Measurements from ENCODE around the gene TK2.
A peak's percentile ranks its signal among the peaks of the same experiment; 100 is the strongest.

The TK2 gene

DNA sequence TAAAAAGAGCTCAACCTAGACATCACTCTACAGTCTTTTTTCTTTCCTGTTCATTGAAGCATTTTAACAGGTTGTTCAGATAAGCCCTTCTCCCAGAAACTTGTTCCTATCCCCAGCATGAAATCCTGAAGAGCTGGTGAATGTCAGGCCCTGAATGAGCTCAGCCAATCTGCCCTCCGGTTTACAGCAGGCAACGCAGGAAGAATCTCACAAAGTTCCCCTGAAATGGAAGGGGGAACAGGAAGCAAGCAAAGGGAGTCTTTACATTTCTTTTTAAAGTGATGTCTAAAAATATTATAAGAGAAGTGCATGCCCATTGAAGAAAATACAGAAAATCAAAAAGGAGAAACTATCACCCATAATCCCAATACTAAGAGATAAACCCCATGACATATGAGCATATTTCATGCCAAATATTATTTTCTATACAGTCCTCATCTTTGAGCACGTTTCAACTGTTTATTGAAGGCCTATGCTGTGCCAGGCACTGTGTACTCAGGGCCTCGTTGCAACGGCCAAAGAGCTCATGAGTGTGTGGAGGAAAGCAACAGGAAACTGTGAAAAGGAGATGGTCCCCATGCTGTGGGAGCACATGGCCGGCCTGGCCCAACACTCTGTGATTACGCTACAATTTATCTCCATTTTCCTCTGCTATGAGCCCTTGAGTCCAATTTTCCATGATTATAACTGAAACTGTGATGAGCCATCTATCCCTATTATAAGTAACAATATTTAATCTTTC is 5.7 kb downstream of the TK2 start:
- DNase-seq (ENCODE audit: low read depth in 2 of 2) = no peak

DNA sequence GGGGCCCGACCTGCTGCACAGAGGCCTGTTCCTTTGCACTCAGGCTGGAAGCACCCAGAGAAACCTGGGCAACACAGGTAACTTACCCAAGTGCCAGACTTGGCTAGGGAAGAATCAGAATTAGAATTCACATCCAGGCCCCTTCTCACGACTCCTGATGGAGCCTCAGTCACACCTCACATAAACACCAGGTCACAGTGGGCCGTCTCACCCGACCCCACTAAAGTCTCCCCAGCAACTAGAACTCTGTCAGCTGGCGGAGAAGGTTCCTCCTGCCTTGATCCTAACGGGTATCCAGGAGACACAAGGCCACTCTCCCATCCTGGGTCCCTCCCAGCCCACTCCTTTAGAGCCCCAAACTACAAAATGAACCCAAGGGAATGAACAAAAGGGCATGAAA is 6.4 kb downstream of the TK2 start:
- no peak for DNase-seq (ENCODE audit: low read depth in 2 of 2)

DNA sequence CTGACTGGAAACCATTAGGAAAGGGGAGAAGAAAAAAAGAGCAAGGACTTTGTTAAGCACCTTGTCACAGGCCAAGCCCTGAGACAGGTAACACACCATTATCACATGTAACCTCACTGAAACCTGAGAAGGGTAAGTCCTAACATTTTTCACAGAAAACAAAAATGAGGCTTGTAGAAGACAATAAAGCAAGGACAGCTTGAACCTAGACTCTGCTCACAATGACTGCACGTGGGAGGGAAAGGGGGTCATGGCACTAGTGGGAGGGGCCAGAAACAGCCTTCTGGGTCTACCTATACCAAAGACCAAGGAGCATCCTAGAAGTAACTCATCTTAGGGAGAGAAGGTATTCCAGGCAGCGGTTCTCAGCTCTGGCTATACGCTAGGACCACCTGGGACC is 7.5 kb downstream of the TK2 start:
- DNase-seq (ENCODE audit: low read depth in 2 of 2) = no peak

DNA sequence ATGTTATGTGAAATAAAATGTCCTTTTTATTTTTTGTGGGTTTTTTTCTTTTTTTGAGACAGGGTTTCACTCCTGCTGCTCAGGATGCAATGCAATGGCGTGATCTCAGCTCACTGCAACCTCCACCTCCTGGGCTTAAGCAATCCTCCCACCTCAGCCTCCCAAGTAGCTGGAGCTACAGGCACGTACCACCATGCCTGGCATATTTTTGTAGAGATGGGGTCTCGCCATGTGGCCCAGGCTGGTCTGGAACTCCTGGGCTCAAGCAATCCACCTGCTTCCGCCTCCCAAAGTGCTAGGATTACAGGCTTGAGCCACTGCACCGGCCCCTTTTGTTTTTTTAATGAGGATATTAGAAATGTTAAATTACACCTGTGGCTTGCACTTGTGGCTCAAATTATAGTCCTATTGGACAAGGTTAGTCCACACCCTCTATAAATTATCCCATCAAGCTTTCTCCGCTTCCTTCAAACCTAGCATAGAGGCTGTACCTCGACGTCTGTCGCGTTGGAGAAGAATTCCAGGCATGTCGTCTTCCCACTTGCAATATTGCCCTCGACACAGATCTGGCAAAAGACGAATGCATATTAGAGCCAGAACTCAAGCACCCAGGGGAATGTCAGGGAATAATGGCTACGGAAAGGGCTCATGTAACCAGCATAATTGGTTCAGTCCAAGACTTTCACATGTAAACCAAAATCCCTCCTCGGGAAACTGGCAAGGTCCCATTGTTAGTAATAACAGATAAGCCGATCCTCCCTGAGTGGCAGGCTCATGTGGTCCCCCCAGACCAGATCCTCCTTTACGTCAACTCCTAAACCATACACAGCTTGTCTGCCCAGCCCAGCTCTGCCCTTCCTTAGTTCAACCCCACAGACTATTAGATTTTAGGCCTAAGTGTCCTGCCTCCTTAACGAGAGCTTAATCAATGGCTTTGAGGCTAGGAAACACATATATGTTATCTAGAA is 8.2 kb downstream of the TK2 start:
- DNase-seq (ENCODE audit: low read depth in 2 of 2) = no peak

DNA sequence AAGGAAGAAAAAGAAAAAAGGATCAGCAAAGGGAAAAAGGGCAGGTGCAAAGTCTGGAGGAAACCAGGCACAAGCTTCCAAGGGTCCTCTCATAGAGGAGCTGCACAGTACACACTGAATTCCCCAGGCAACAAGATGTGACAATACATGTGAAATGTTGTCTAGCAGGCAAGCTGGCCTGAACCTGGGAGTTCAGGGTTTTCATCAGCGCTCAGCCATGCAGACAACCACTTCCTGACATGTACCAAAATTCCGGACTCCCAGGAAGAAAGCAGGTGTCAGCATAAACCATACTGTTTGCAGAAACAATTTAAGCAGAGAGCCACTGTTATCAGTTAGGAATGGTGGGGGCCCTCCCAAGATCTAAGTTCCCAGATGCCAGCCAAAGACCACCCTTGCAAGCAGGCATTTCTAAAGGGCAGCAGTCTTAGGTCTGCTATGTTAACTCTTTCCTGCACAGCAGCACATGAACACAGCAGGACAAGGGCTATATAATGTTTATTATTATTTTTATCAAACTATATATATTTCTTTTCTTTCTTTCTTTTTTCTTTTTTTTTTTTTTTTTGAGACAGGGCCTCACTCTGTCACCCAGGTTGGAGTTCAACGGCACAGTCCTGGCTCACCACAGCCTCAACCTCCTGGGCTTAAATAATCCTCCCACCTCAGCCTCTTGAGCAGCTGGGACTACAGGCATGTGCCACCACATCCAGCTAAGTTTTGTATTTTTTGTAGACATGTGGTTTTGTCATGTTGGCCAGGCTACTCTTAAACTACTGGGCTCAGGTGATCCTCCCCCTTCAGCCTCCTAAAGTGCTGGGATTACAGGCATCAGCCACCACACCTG is 10.1 kb downstream of the TK2 start:
- no peak for DNase-seq (ENCODE audit: low read depth in 2 of 2)

DNA sequence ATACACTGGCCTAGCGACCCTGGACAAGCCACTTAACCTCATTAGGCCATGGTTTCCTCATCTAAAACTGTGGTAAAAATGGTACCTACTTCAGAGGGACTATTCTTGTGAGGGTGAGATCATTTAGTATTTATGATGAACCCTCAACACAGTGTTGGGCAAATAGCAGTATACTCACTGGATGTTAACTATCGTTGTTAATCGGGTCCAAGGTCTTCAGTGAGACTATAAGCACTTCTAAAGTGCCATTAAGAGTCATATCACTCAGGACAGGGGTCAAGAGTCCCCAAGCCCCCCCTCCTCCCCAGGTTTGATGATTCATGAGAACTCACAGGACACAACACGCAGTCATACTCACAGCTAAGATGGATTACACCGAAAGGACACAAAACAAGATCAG is 11.0 kb downstream of the TK2 start:
- DNase-seq (ENCODE audit: low read depth in 2 of 2) = no peak

DNA sequence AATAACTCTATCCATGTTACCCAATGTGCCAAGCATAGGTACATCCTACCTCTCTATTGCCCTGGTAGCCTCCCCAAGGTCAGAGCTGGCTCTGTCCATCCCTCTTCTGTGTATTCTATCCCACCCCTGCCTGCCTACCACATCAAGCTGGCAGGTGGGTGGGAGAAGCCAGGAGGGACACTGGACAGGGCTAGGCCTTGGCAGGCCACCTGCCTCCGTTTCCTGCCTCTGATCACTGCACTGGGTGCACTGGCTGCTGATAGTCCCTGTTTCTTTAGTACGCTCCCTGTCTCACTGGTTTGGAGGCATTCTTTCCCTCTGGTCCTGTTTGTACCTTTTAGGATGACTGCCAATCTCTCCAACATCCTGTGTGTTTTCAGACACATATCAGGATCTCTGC is 12.7 kb downstream of the TK2 start:
- DNase-seq (ENCODE audit: low read depth in 2 of 2) = no peak

DNA sequence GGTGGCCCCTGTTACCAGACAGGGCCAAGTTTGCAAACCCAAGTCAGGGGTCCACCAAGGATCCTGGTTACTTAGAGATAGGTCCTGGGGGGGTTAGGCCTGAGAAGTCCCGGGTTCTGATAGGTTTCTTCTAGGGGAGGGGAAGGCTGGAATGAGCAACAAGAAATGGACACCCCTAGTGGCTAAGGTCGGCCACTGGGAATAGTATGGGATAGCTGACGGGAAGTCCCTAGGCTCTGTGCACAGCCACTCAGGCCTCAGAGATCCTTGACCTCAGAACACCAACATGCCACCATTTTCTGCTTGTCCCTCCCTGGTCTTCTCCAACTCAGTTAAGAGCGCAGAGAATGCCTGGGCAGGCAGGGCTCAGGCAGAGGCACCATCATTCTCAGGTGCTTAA is 13.4 kb downstream of the TK2 start:
- DNase-seq (ENCODE audit: low read depth in 2 of 2) = no peak

DNA sequence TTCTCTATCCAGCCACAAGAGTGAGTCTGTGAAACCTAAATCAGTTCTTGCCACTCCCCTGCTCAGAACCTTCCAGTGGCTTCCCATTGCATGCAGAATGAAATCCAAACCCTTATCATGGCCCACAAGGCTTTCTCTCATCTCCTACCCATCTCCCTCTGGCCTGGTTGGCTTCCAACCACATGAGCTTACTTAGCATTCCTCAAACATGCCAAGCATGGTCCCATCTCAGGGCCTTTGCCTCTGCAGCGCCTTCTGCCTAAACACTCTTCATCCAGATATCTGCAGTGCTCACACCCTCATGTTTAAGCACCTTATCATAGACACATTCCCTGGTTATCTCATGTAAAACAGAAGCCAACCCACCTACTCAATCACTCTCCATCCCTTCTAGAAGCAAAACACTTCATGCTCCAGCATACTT is 15.5 kb downstream of the TK2 start:
- DNase-seq (ENCODE audit: low read depth in 2 of 2) = no peak

DNA sequence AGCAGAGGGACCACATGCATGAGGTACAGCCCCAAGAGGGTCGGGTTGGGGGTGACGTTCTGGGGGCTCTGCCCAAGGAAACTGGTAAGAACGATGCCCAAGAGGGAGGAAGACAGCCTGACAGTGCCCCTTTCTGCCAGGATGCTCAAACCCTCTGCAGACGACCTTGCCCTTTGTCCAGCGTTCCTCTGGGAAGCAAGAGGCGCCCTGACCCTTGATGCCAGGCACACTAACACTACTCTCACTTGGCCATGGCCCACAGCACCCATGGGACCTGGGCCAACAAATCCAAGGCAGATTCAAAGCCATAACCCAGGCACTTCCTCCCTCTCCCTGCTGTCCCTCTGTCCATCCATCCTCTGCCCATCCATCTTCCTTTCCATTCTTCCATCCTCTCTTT is 20.4 kb downstream of the TK2 start:
- DNase-seq (ENCODE audit: low read depth in 2 of 2) = no peak

DNA sequence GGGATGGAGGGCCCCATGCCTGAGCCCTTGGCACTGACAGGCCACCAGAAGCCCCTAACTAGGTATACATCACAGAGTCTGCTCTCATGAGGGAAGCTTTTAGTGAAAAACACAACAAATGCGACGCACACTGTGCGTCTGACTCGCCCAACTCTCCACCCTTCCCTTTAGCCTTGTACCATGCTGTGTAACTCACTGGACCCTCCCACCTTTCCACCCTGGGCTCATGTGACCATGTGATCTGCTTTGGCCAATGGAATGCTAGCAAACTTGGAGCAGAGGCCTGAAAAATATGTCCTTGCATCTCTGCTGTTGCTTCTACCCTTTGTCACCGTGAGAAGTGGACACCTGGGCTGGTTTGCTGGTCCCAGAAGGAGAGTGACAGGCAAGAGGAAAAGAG is 21.6 kb downstream of the TK2 start:
- DNase-seq (ENCODE audit: low read depth in 2 of 2) = no peak

DNA sequence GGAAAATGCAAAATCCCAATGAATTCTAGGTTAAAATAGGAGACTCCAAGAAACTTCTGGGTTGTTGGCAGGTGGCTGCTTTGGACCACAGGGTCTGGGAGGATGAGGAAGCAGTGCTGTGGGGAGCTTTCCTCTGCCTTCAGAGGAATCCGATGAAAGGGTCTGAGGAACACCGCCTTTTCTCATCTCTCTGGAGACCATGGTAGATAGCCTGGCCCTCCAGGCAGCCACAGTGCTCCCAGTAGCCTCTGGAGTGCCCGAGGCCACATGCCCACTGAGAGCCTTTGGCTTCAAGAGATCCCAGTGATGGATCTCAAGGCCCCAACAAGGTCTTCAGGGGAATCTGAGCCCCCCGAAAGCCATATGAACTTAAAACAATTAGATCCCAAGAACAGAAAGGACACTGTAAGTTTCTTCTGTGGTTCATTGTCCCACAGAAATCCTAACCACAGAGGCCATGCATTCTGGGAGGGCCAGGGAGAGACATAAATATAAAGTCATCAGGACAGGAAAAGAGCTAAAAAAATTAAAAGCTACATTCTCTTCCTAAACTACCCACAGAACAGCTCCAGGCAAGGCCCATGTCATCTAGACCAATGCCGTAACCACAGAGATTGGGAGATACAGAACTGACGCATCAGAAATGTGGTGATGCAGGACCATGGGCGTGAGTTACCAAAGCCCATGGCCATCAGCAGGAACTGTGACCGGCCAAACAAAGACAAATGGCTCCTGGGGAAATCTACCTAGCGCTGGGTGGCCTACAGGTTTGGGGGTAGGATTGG is 24.3 kb downstream of the TK2 start:
- DNase-seq (ENCODE audit: low read depth in 2 of 2) = no peak

DNA sequence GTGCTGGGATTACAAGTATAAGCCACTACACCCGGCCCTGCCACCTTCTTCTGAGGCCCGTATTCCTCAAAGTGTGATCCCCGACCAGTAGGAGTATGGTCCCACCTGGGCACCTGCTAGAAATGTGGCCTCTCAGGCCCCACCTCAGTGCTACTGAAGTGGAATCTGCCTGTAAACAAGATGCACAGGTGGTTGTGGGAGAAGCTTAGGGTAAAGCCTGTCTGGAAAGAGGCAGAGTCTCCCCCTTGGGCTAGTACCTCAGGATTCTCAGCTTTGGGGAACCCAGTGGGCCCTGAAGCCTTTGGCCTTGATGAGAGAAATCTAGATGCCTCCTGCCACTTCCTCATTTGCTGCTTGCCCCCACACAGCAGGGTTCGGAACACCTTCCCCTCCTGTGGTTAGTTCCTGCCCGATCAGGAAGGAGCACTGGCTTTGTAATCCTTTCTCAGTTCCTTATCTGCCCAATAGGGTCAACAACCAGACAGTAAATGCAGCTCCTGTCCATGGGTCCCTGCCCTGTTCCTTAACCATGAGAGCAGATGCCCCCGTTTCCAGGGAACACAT is 25.2 kb downstream of the TK2 start:
- no peak for DNase-seq (ENCODE audit: low read depth in 2 of 2)

DNA sequence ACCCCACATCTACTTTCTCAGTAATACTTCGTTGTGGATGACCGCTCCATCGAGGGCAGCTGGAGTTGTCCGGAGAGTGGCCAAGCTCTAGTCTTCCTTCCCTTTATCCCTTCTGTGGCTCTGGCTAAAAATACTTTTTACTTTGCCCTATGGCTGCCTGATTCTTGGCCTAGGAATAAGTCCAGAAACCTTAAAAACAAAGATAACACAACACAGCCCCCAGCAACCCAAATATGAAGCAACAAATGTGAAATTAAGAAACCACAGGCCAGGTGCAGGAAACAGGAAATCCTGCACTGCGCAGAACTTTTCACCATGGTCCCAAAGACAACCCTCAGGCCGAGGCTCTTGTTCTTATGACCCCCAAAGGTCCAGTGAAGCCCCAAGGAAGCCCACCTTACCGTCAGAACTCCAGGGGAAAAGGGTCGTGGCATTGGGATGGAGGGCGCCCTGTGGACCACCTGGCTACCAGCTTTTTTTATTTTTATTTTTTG is 26.0 kb downstream of the TK2 start:
- DNase-seq (ENCODE audit: low read depth in 2 of 2) = no peak

DNA sequence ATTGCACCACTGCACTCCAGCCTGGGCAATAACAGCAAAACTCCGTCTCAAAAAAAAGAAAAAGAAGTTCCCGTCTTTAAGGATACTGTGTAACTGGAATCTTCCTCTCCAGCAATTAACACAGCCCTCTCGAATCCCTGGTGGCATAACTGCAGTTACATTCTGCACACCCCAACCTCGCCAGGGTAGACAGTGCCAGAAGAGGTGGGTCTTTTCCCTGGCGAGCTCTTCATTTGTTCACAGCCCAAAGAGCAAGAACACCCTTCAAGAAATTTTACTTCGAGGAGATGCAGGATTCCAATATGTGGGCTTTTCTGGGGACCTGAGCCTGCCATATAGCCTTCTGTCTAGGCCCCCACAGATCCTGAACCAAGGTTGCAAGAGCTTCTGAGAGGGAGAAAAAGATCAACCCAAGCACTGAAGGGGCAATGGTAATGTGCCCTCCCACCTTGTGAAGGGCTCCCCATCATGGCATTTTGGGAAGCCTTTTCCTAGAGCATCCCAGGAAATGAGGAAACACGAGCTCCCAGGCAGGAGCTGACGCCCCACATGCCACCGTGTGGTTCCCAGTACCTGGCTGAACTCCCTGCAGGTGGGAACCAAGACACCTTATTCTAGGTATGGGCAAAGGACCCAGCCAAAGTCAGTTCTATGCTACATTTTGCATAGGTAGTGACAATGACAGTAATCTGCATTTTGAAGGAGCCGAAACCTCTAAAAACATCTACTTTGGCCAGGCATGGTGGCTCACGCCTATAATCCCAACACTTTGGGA is 26.9 kb downstream of the TK2 start:
- no peak for DNase-seq (ENCODE audit: low read depth in 2 of 2)

DNA sequence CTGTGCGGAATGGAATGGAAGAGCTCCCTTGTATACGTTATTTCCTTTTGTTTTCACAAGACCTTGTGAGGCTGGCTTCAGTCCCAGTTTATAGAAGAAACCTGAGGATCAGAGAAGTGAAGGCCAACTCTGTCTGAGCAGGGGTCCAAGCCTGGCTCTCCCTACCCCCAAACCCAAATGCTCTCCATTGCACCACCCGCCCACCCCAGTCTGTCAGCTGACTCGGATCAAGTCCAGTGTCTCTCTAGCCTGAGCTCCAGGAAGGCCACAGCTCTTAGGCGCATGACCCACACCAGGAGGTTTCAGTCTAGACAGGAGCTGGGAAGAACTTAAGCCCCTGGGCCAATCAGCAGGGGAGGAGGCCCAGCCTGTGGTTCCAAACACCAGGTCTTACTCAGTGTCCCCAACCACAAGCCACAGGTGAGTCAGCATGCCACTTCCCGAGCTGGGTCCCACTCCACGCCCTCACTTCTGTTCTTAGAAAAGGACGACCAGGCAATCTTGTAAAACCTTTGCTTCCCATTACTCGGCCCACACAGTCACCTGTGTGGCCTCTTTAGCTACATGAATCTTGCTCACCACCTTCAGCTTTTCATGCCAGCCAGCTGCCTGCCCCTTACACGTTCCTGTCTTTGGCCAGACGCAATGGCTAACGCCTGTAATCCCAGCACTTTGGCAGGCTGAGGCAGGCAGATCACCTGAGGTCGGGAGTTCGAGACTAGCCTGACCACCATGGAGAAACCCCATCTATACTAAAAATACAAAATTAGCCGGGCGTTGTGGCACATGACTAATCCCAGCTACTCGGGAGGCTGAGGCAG is 27.8 kb downstream of the TK2 start:
- DNase-seq (ENCODE audit: low read depth in 2 of 2) = peak; percentile 80 to 85

DNA sequence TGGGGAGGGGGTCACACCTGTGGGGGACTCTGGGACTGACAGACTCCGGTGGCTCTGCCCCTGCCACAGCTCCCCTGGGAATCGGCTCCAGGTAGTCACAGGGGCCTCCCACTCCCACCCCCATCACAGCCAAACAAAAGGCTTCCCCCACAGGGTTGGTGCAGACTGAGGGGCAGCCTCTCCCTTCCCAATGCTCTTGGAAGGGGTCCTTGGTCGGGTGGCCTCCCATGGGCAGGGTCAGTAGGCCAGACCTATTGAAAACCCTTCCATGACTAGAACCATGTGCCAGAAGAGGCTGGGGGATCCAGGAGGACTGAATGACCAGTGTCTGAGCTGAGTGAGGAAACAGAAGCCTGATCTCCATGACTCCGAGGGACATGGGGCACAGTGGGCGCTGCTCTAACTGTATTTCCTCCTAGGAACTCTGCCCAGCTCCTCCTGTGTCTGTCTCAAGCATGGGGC is 28.6 kb downstream of the TK2 start:
- no peak for DNase-seq (ENCODE audit: low read depth in 2 of 2)

DNA sequence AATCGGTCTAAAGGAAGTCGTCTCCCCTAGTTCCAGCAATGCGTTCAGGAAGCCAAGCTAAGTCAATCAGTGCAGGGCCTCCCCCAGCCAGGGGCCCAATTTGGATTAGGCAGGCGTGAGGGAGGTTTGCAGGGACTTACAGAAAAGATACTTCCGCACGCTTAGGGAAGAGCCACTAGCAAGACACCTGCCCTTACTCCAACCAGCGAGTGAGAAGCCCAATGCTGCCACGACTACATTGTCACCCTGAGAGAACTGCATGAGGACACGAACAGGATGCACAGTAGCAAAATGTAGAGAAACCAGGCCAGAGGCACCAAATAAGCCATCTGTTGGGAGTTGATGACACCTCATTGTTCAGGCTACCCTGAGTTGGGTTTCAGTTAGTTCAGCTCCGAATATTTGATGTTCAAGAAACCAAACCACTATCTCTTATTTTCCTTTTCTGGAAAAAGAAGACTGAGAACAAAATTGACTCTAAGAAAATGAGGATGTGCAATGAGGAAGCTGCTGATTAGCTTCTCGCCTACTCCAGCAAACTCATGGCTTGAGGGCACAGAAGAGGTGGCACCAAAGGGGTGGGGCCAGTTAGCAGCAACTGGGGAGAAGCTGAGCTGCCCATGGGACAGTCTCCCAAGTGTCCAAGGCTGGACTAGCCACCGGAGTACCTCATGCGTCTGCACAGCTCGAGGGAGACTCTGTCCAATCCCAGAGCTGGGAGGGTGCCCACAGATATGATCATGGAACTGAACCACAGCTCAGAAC is 29.3 kb downstream of the TK2 start:
- no peak for DNase-seq (ENCODE audit: low read depth in 2 of 2)
